Kidney tubule cell (primary cell): ENCODE measurements around the gene ADAMTS20.
"Not testable (repeated sequence)": the region's sequence is repeated elsewhere in the genome, so short reads cannot be mapped to it uniquely, and the experiment has no call there.

Experiments used
- DNase-seq: peaks from one replicate; pipeline ENCODE4 v3.0.0-alpha.2; 2018; ENCODE audit warnings: low spot score

ADAMTS20 gene, protein sequence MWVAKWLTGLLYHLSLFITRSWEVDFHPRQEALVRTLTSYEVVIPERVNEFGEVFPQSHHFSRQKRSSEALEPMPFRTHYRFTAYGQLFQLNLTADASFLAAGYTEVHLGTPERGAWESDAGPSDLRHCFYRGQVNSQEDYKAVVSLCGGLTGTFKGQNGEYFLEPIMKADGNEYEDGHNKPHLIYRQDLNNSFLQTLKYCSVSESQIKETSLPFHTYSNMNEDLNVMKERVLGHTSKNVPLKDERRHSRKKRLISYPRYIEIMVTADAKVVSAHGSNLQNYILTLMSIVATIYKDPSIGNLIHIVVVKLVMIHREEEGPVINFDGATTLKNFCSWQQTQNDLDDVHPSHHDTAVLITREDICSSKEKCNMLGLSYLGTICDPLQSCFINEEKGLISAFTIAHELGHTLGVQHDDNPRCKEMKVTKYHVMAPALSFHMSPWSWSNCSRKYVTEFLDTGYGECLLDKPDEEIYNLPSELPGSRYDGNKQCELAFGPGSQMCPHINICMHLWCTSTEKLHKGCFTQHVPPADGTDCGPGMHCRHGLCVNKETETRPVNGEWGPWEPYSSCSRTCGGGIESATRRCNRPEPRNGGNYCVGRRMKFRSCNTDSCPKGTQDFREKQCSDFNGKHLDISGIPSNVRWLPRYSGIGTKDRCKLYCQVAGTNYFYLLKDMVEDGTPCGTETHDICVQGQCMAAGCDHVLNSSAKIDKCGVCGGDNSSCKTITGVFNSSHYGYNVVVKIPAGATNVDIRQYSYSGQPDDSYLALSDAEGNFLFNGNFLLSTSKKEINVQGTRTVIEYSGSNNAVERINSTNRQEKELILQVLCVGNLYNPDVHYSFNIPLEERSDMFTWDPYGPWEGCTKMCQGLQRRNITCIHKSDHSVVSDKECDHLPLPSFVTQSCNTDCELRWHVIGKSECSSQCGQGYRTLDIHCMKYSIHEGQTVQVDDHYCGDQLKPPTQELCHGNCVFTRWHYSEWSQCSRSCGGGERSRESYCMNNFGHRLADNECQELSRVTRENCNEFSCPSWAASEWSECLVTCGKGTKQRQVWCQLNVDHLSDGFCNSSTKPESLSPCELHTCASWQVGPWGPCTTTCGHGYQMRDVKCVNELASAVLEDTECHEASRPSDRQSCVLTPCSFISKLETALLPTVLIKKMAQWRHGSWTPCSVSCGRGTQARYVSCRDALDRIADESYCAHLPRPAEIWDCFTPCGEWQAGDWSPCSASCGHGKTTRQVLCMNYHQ (N-terminal part only)

DNA sequence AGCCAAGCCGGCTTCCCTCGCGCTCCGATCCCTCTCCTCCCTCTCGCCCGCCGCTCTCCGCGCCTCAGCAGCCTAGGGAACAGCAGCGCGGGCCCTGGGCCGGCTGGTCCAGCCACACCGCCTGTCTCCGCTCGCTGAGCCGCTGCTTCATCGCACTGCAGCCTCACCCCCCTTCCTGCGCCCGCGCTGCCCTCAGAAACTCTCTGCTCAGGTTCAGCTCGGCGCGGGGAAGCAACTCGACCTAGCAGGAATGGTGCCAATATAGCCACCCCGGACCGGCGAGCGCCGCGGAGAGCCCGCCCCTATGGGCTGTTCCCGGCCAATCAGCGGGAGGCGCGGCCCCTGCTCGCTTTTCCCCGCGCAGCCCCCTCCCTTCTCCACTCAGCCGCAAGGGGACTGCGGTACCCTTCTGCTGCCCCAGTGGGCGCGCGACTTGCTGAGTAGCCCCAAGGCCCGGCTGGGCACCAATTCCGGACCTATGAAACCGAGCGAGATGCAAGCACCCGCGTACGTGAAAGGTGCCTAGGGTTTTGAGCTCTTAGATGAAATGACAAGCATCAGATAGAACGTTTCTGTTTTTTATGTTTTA lies at the start of gene ADAMTS20:
TSS of gene ADAMTS20 (minus strand) at position 233 of the 589 bp plus-strand sequence. CDS start 282 bp downstream, outside the sequence.
- peak; percentile 15 for DNase-seq

DNA sequence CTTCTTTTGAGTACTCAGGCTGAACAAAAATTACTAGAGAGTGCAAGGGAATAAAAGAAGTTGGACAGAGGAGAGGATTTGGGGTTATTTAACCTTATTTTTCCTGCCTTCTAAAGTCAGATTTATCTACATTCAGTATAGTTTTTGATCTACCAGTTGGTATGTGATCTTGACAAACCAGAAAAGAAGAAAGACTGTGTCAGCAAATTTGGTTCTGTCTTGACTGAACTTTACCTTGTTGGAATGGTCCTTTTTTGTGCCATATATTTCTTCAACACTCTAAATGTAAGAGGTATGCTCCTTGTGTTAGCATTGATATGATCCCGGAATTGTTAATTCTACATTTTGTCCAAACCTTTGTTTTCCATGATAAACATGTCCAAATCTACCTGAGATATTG lies 47.7 kb upstream of the ADAMTS20 start:
- DNase-seq, result no peak

DNA sequence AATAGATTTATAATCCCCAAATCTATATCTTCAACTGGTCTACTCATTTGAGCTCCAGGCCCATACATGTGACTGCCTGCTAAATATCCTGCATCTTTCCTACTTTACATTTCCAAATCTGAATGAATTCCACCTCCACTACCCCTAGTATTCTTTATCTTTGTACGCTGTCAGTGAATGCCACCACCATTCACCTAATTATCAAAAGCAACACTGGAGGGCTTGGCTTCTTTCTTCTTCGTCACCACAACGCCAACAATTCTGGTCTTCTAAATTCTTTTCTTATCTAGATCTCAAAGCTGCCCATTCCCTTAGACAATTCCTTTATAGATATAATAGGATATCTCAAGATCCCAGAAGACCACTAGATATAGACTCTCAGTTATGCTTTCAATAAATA lies 47.1 kb upstream of the ADAMTS20 start:
- DNase-seq, result no peak

DNA sequence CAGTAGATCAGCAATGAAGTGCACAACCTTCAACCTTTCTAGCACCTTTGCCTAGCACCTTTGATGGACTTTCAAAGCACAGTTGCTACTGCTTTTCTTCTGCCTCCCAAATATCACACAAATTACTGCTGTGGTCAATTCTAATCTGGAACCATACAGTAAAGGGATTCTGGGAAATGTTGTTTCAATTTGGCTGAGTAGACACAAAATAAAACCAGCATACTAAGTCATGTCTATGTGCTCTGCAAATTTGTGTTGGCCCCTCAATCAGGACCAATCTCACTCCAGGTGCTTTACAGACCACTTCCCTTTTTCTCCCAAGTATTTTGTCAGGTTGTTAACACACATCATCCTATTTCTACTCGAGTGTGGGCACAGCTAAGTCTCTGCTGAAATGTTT lies 38.3 kb upstream of the ADAMTS20 start:
- no peak for DNase-seq

DNA sequence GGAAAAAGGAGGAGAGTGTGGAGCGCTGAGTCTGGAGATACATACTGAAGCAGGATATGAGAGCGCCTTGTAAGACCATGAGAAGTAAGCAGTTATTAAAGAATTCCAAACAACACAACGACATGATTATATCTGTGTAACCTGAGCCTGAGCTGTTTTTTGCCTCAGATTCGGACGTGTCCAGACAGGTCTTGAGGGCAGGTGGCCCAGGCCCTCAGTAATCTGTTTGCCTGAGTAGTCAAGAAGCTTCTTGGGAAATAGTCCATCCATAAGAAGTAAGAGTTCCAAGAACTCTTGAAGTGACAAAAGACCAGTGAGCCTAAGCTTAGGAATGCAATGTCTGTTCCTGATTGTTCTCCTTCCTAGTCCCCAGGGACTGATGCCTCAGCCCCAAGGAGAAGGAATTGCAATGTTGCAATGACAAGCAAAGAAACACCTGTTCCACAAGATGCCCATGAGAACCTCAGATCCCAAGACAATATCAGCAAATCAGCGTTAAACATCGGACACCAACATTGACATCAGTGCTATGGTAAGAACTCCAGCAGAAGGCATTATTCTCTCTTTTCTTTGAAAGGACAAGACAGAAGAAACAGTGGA lies 34.7 kb upstream of the ADAMTS20 start:
- no peak for DNase-seq

DNA sequence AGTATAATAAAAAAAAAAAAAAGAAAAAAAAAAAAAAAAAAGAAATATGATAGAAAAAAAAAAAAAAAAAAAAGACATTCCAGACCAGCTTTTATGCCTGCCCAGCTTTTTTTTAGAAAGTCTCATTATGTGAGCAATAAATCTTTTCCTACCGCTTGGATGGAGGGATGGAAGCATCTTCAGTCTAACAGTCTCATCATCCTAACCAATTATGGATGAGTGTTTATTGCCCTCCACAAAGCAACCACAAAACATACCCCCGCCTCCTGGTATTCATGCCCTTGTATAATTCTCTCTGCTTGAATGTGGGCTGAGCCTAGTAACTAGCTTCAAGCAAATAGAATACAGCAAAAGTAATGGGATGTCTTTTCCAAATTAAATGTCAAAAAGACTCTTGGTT lies 33.7 kb upstream of the ADAMTS20 start:
- no peak for DNase-seq

DNA sequence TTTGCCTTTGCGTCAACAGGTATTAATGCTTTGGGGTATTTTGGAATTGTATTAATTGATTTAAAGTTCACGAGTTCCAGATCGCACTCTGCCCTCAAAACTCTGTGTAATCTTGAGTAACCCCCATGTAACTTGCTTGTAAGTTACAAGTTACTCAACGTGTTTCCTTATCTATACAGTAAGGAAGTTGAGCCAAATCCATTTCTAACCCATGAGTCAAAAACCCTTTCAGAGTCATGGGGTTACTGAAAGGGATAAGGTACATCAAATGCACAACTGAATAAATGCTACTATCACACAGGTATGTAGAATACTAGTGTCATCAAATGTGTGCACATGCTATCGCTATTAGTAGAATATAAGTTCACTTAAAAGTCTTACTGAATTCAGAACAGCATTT lies 28.6 kb upstream of the ADAMTS20 start:
- DNase-seq, result no peak

DNA sequence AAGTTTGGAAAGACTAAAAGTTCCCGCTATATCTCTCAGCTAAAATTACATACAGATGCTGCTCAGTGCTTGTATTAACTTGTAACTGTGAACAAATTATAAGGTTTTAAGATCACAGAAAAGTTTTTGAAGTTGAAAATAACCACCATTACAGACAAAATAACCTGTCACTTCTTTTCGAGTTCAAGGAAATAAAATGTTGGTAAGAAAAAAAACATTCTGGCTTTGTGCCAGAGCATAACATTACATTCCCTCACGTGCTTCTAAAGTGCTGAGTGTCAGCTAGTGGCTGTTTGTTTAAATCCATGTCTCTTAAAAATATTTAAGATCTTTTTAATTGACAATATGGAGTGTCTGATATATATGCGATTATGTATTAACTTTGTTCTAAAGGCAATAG lies 27.2 kb upstream of the ADAMTS20 start:
- no peak for DNase-seq

DNA sequence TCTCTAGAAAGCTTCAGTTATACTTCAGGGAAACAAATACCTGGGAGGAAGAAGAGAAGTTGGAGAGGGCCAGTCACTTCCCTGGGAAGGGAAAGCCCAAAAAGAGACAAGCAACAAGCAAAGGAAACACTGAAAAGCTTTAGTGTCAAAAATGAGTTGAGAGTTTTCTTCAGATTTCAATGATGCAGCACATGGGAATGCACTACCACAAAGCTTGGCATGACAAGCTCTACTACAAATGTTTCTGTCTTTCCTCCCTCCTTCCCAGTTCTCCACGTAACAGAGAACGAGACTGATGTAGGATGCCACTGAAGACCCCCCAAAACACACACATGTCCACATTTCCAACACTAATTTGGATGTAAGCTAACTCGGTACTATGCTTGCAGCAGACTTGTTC lies 26.8 kb upstream of the ADAMTS20 start:
- no peak for DNase-seq

DNA sequence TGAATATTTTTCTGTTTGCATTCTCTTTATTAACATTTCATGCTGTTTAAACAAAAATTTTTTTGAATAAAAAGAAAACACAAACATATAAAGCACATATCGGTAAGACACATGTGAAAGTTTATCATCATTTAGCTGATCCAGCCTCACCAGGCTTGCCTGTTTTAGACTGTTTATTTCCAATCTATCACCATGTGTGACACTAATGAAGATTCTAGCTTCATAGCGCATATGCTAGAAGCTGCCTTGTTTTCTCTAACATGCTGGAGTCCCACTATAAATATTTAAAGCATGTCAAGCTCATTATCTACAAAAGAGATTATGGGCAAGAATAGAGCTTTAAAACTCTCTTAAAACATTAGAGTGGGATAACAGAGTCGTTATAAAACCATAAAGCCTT lies 25.4 kb upstream of the ADAMTS20 start:
- DNase-seq, result no peak

DNA sequence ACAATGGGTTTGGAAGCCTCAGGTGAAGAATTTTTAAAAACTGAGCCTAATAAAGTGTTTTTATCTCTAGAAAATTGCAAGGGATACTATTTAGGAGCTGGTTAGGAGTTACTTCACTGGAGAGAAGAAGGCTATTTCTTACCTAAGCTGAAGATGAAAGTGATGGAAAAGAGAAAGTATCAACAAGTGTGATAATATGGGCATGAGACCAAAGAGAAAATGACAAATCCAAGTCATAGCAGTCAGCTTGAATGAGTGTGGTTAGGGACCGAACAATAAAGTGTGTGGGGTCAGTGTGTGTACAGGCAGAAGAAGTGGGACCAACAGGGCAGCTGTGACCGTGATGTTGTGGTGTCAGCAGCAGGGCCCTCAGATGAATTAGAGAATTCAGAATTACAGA lies 24.2 kb upstream of the ADAMTS20 start:
- no peak for DNase-seq

DNA sequence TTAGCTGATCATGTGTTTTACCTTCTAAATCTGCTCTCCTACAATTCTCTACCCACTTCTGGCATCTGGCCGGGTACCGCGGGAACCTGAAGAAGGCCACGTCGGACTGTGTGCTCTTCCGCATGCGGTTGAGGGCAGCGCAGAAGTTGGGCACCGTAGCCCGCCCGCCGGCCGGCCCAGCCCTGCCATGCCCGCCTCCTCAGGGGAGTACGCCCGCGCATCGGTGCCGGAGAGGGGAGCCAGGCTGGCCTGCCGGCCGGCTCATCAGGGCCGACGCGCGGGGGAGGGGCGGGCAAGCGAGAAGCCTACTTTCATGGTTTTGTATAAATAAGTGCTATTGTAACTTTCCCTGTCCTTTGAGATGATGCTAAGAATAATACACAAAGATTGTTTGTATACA lies 19.9 kb upstream of the ADAMTS20 start:
- DNase-seq, result no peak

DNA sequence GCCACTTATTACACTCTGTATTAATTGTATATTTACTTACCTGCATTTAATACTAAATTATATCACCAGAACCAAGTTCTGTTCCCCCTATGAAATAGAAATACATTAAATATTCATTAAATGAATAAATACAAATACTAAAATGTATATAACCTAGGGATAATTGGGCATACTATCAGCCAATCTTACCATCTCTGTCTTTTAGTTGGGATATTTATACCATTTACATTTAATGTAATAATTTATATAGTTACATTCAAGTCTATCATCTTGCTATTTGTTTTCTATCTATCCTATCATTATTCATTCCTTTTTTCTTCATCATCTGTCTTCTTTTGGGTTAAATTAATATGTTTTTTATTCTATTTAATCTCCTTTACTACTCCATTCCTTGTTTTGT lies 4.1 kb upstream of the ADAMTS20 start:
- DNase-seq, result no peak

DNA sequence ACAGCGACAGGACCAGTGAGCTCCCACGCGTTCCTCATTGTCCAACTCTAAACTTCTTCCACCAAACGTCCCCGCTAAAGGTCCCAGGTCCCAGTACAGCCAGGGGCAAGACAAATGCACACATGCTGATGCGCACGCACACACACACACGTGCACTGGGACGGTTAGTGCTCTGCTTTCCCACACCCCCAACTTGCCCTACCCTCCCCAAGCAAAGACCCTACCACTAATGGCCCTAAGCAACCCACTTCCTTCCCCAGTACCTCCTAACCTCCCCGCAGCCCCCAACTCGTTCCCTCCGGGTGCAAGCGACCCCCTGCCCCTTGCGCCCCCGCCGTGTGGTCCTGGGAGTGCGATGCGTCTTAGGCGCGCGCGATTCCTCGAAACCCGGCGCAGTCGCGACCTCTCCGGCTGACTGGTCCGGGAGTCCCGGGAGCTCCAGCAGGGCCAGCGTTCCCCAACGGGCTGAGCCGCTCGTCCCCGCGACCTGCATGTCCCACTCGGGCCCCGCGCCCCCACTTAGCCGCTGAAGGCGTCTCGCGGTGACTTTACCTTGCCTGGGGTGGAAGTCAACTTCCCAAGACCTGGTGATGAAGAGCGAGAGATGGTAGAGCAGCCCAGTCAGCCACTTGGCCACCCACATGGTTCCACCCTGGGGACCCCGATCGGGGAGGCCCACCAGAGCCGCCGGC lies 578 bp downstream of the ADAMTS20 start:
- no peak for DNase-seq

DNA sequence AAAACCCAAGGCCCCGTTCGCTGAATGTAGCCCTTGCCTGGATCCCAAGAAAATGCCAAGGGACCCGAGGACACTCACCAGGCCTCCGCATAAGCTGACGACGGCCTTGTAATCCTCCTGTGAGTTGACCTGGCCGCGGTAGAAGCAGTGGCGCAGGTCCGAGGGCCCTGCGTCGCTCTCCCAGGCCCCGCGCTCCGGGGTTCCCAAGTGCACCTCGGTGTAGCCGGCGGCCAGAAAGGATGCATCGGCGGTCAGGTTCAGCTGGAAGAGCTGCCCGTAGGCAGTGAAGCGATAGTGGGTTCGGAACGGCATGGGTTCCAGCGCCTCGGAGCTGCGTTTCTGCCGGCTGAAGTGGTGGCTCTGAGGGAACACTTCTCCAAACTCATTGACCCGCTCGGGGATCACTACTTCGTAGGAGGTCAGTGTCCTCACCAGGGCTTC lies 1.2 kb downstream of the ADAMTS20 start:
- DNase-seq, result no peak

DNA sequence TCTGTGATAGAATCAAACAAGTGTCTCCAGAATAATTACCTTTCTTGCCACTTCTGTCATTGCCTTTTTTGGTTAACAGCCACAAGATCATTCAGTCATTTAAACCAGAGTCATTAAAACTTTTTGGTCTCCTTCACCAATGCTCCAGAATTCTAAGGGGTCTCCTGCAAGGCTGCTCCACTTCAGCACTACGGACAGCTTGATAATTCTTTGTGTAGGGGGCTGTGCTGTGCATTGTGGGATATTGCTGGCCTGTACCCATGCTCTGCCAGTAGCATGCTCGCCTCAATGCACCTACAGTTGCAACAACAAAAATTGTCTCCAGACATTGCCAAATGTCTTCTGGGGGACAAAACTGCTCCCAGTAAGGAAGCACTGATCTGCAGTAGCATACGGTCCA lies 7.3 kb downstream of the ADAMTS20 start:
- no peak for DNase-seq

DNA sequence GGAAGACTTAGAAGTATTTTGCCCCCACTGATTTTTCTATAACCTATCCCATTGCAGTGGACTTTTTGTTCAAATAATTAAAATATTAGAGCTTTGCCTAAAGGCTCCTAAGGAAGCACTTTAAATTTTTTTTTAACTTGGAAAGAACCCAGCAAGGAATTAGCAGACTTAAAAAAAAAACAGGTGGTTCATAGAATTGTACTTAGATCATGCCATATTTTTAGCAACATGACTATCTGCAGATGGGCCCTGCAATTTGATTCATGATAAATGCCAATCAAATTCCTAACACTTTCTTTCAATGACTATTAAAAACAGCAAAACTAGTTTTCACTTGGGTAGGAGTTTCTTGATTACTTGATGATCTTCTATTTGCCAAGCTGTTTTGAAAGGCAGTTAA lies 11.5 kb downstream of the ADAMTS20 start:
- peak; percentile 57 for DNase-seq

DNA sequence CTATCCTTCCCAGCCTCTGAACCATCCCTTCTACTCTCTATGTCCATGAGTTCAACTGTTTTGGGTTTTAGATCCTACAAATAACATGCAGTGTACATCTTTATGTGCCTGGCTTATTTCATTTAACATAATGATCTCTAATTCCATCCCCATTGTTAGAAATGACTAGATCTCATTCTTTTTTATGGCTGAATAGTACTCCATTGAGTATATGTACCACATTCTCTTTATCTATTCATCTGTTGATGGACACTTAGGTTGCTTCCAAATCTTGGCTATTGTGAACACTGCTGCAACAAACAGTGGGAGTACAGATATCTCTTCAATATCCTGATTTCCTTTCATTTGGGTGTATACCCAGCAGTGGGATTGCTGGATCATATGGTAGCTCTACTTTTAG lies 14.3 kb downstream of the ADAMTS20 start:
- not testable (repeated sequence) for DNase-seq

DNA sequence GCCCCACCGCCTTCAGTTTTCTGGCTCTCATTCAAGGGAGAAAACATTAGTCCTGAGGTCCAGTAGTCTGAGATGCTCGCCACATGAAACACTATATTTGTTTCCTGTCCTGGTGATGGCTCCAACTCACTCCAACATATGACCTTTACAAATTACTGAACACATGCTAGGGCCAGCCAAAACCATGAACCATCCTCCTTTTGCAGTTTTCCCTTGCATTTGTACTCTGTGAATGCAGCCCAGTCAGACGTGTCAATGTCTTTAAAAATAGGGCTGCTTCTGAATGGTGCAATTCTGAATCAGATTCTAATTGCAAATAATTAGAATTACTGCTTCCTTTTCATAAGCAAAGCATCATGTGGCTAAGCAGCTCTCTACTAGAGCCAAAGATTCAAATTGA lies 36.0 kb downstream of the ADAMTS20 start:
- no peak for DNase-seq

DNA sequence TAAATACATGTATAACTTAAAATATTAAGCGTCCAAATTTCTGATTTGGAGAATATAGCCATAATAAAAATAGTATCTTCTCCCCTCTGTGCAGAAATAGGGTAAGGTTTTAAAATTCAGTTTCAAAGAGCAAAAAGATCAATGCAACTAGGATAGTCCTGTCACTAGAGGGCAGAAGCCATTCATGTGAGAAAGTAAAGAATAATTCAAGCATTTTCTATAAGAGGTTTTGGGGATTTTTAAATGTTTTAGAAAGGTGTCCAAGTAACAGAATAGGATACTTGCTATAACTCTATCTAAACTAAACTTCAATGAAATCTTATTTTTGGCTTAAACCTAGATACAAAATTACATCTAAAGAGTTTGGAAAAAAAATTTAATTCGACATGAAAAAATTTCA lies 50.3 kb downstream of the ADAMTS20 start:
- DNase-seq, result peak; percentile 30

DNA sequence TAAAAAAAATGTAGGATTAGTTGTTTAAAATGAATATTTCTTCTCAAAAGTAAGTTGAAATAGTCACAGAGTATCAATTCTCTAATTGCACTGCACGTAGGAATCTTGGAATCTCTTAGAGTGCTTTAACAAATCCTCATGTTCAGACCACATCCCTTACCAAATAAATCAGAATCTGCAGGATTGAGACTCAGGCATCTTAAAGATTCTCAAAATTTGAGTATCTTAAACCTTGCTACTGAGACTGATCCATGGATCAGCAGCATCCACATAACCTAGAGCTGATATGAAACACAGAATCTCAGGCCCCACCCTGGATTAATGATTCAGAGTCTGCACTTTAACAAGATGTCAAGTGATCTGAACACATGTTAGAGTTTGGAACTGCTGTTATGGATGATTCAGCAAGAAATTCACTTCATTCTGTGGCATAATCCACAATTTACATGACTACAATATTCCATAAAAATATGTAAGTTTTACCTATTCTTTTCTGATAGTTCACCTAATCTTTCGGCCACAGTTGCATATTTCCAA lies 58.7 kb downstream of the ADAMTS20 start:
- DNase-seq, result no peak
